COLO668 (cell line): ENCODE measurements around the gene RYR3.

Source experiments
- DNase-seq: peaks from one replicate; lab custom pipeline; 2025; ENCODE audit not compliant: unreplicated experiment; lab: John Stamatoyannopoulos, UW

The RYR3 gene

GRCh38 chr15:33494306-33494705 is 183.5 kb downstream of the RYR3 start:
- DNase-seq: no peak

- DNase-seq: peak; percentile 19
These were observed 189.8 kb downstream of the RYR3 start for GRCh38 chr15:33500432-33501195.

- DNase-seq: no peak
These were observed 192.9 kb downstream of the RYR3 start for GRCh38 chr15:33503681-33504080.

GRCh38 chr15:33506781-33507296 is 196.1 kb downstream of the RYR3 start:
- no peak for DNase-seq

- peak; percentile 41 for DNase-seq
These were observed 197.9 kb downstream of the RYR3 start for GRCh38 chr15:33508703-33509102.

GRCh38 chr15:33515121-33515520 is 204.4 kb downstream of the RYR3 start:
- peak; percentile 32 for DNase-seq

- no peak for DNase-seq
These were observed 205.8 kb downstream of the RYR3 start for GRCh38 chr15:33516563-33516962.

- DNase-seq: no peak
These were observed 207.2 kb downstream of the RYR3 start for GRCh38 chr15:33517944-33518343.

- DNase-seq: no peak
These were observed 207.7 kb downstream of the RYR3 start for GRCh38 chr15:33518421-33518820.

- no peak for DNase-seq
These were observed 213.5 kb downstream of the RYR3 start for GRCh38 chr15:33524274-33524673.

- no peak for DNase-seq
These were observed 215.8 kb downstream of the RYR3 start for GRCh38 chr15:33526532-33526931.

GRCh38 chr15:33533197-33533596 is 222.4 kb downstream of the RYR3 start:
- no peak for DNase-seq

GRCh38 chr15:33534642-33535041 is 223.9 kb downstream of the RYR3 start:
- DNase-seq: no peak

- no peak for DNase-seq
These were observed 224.4 kb downstream of the RYR3 start for GRCh38 chr15:33535135-33535534.

- no peak for DNase-seq
These were observed 229.2 kb downstream of the RYR3 start for GRCh38 chr15:33539825-33540573.

GRCh38 chr15:33543957-33544356 is 233.2 kb downstream of the RYR3 start:
- DNase-seq: no peak

- DNase-seq: no peak
These were observed 235.1 kb downstream of the RYR3 start for GRCh38 chr15:33545866-33546265.

- DNase-seq: no peak
These were observed 237.1 kb downstream of the RYR3 start for GRCh38 chr15:33547876-33548275.

GRCh38 chr15:33551860-33552259 is 241.1 kb downstream of the RYR3 start:
- no peak for DNase-seq

- DNase-seq: no peak
These were observed 242.4 kb downstream of the RYR3 start for GRCh38 chr15:33553157-33553556.

- no peak for DNase-seq
These were observed 248.6 kb downstream of the RYR3 start for GRCh38 chr15:33559207-33559890.

- DNase-seq: no peak
These were observed 250.6 kb downstream of the RYR3 start for GRCh38 chr15:33561407-33561806.
